TTC549 (cell line): ENCODE results near the gene AURKB.

Experiments used
- FAIRE-seq: peaks from 2 replicates; lab custom pipeline; 2012; peaks lifted over from hg19 to GRCh38; lab: Jason Lieb, UNC

AURKB gene

DNA sequence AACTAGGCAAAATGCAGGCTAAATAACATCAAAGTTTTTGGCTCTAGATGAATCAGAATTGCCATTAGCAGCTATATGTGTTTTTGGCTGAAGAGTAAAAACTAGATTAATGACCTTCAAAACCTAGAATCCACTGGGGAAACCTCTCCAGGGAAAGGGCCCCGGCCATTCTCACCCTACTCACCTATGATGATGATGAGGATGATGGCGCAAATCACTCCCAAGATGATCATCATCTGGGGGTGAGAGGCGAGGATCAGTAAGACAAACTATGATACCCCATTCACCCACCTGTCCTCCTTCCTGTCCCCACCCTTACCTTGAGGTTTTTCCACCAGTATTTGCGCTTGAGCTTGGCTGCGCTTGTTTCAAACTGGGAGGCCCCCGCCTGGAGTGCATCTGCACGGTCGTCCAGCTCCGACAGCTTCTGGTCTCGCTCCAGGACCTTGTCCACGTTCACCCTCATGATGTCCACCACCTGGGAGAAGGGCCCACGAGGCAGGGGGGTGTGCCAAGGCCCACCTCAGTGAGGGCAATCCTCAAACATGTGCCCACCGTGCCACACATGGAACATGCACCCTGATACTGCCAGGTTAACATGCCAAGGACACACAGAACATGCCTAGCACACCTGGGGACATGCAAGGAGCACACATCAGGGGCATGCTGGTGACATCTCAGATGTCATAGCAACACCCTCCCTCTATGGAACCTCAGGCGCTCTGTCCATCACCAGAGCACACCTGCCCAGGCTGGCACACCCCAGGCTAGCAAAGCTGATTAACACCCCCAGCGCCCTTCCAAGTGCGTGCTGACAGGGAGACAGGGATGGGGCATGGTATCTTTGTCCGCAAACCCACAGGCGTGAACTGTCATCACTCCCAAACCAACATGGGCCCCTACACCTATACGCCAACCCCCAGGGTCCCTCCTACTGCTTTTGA lies 48.8 kb downstream of the AURKB start:
- FAIRE-seq, result no peak

DNA sequence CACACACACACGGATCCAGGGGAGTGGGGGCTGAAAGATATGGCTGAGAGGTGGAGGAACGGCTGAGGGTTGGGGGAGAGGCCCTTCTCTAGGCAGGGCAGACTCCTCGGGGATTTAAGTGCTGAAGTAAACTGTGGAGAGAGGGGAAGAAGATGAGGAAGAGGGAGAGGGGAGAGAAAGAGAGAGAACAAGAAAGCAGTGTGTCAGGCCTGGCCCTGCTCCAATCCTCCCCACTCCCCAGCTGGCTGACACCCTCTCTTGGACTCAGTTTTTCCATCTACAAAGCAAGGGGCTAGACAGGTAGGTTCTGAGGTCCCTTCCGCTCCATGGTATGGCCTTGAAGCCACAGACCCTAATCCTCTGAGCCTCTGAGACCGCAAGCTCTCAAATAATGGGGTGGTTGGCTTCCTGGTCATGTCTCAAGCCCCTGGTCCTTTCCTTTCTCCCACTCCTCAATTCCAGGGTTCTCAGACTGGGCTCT lies 49.6 kb downstream of the AURKB start:
- FAIRE-seq, result no peak

- no peak for FAIRE-seq
Observed at GRCh38 chr17:8160224-8160577, 50.2 kb downstream of the AURKB start.

DNA sequence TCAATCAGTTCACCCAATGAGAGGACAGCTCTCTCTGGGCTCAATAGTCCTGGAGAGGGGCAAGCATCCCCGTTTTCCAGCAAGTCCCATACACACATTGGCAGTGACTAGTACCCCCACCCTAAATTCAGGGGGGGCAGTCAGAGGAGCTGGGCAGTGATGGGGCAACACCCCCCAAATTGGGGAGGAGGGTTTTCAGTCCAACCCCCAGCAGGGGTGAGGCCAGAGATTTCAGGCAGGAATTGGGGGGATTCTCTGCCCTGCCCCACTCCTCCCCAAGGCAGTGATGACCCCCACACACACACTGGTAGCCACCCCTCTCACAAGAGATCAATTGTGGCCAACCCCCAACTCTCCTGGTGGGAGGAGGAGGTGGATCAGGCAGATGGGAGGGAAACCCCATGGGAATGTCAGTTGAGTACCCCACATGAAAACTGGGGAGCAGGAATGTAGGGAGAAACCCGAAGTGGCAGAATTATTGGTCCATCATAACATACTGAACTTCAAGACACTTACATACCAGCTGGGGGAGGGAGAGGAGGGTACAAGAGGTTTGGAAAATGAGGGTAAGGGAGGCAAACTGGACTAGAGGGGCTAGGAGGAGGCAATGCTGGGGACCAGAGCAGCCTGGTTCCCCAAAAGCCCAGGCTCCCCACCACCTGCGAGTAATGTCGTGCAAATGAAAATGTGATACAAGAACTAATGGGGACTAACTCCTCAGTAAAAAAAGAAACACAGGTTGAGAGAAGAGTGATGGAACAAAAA lies 50.7 kb downstream of the AURKB start:
- FAIRE-seq, result no peak

DNA sequence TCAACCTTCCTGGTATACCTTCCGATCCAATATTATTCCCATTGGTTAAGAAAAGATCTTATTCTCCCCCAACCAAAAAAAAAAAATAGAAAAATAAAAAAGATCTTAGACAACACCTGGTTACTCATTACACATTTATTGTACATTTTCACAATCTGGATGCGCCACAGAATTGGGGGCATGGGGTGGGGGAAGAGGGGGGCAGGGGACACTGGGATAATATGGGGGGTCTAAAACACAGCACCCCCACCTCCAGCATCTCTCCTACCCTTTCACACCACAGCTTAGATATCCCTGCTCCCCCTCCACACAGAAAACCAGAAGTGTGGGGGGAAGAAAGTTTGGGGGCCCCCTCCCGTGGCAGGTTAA lies 51.4 kb downstream of the AURKB start:
- FAIRE-seq, result no peak

GRCh38 chr17:8158267-8159031 lies 51.9 kb downstream of the AURKB start:
- FAIRE-seq, result peak; percentile 84

GRCh38 chr17:8156246-8156992 lies 54.0 kb downstream of the AURKB start:
- FAIRE-seq, result peak; percentile 98

DNA sequence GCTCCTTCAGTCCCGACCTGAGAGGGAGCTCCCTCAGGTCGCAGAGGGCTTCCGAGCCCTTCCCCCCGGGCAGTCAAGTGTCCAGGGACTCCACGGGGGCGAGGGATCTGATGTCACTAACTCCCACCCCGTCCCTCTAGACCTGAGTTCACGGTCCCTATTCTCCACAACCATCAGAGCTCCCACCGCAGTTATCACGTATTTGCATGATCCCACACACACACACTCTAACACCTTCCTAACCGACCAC lies 54.5 kb downstream of the AURKB start:
- FAIRE-seq, result no peak

DNA sequence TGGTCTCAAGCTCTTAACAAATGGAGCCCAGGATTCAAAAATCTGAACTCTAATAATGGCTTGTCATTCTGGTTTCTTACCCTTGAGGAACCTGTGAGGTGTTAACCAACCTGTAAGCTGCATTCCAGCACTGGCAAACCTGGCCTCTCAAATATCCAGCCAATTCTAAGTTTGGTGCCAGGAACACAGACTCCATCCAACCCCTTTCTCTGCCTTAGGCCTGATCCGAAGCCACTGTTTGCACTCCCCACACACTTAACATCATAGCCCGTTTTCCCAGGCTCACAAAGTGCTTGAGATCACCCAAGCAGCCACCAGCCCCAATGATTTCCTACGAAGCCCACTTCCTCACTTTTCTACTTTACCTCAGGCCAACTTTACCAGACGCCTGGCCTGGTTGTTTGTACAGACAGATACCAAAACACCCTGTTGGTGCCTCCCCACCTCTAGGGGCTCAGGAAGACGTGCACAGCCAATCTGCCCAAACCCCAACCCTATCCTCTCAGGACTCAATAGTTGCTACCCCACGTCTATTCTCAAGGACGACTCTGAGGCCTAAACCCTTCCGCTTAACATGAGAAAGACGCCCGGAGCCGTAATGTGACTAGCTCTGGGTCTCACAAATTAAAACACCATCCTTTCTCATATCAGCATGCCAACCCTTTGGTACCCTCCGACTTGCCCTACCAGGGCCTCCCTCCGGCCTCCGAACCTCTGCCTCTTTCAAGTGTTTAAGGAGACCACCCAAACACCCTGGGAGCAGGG lies 55.0 kb downstream of the AURKB start:
- no peak for FAIRE-seq
